SK-N-SH (cell line): ENCODE measurements around the gene TOMT. TPM values are rescaled to one million over a fixed set of nuclear protein-coding genes. Genes with fewer than 3 reads are reported as not detected.

Experiments
- CTCF ChIA-PET: fragments of 300-600, 350-600 bp; formaldehyde crosslinking; extraction: SDS; loops from one replicate; lab custom pipeline; 2021; lab: Yijun Ruan, JAX
- POLR2A ChIA-PET: fragments of 350-600 bp; sonication (Branson Sonifier 250); formaldehyde crosslinking; extraction: SDS; loops from one replicate; lab custom pipeline; 2020; ENCODE audit warnings: antibody characterized with exemption, inconsistent platforms; lab: Yijun Ruan, JAX
- DNase-seq: peaks from one replicate; pipeline ENCODE4 v3.0.0; 2012
- H2AFZ ChIP-seq: fragments of 200-600 bp; sonication (generic); 2 replicates; pipeline ENCODE4 v1.8.1; 2016; ENCODE audit warnings: antibody characterized with exemption, mild to moderate bottlenecking, low read depth
- H3F3A ChIP-seq: fragments of 200-600 bp; sonication (generic); replicated peaks from 2 replicates; pipeline ENCODE3; 2016; ENCODE audit warnings: antibody characterized with exemption, mild to moderate bottlenecking; ENCODE audit not compliant: insufficient read depth
- H3K27ac ChIP-seq, 2 experiments: fragments of 200-500 bp in 1 of 2; fragments of 200-600 bp in 1 of 2; sonication (Bioruptor generic) in 1 of 2; sonication (generic), shearing (Covaris generic) in 1 of 2; 2 replicates each; pipeline versions ENCODE4 v1.5.1 to v1.6.1; 2014 to 2016; ENCODE audit warnings: low read depth in 2 of 2, inconsistent platforms in 1 of 2, low read length in 1 of 2, mild to moderate bottlenecking in 1 of 2, mixed read lengths in 1 of 2
- H3K27me3 ChIP-seq: fragments of 200-600 bp; sonication (generic), shearing (Covaris generic); 2 replicates; pipeline ENCODE4 v1.6.1; 2016; ENCODE audit warnings: mixed run types; ENCODE audit not compliant: insufficient read depth
- H3K36me3 ChIP-seq, 2 experiments: fragments of 200-500 bp in 1 of 2; fragments of 200-600 bp in 1 of 2; sonication (Bioruptor generic) in 1 of 2; sonication (generic) in 1 of 2; replicated peaks in 1 of 2; 2 replicates each; pipeline versions ENCODE3 to v1.5.1; 2014 to 2016; ENCODE audit warnings: low read length in 1 of 2, mild to moderate bottlenecking in 1 of 2; ENCODE audit not compliant: insufficient read depth in 2 of 2, control insufficient read depth in 1 of 2
- H3K4me1 ChIP-seq, 2 experiments: fragments of 200-500 bp in 1 of 2; fragments of 200-600 bp in 1 of 2; sonication (Bioruptor generic) in 1 of 2; sonication (generic), shearing (Covaris generic) in 1 of 2; 2 replicates each; pipeline versions ENCODE4 v1.5.1 to v1.6.1; 2014 to 2016; ENCODE audit warnings: low read depth in 1 of 2, low read length in 1 of 2, mixed run types in 1 of 2; ENCODE audit not compliant: insufficient read depth in 2 of 2, control insufficient read depth in 1 of 2
- H3K4me2 ChIP-seq: fragments of 200-600 bp; sonication (generic), shearing (Covaris generic); 2 replicates; pipeline ENCODE4 v1.6.1; 2017; ENCODE audit warnings: mixed run types
- H3K4me3 ChIP-seq, 2 experiments: fragments of 200-500 bp in 1 of 2; fragments of 200-600 bp in 1 of 2; sonication (Bioruptor generic) in 1 of 2; sonication (generic), shearing (Covaris generic) in 1 of 2; 2 replicates each; pipeline versions ENCODE4 v1.5.1 to v1.8.1; 2014 to 2016; ENCODE audit warnings: low read depth in 2 of 2, inconsistent platforms in 1 of 2, low read length in 1 of 2, mild to moderate bottlenecking in 1 of 2, mixed read lengths in 1 of 2, moderate library complexity in 1 of 2
- H3K79me2 ChIP-seq: fragments of 200-600 bp; sonication (generic); 2 replicates; pipeline ENCODE4 v1.8.1; 2017; ENCODE audit warnings: mild to moderate bottlenecking; ENCODE audit not compliant: insufficient read depth
- H3K9ac ChIP-seq: fragments of 200-600 bp; sonication (generic); 2 replicates; pipeline ENCODE4 v1.6.1; 2017; ENCODE audit warnings: mixed run types
- H3K9me2 ChIP-seq: fragments of 200-600 bp; sonication (generic); 2 replicates; pipeline ENCODE4 v1.6.1; 2017; ENCODE audit warnings: mixed run types
- H3K9me3 ChIP-seq: fragments of 200-600 bp; sonication (generic); 2 replicates; pipeline ENCODE4 v1.6.1; 2017; ENCODE audit warnings: mixed run types, mild to moderate bottlenecking, moderate library complexity
- H4K20me1 ChIP-seq: fragments of 200-600 bp; sonication (generic); 2 replicates; pipeline ENCODE4 v1.6.1; 2017; ENCODE audit warnings: mild to moderate bottlenecking, mixed run types; ENCODE audit not compliant: insufficient read depth
- CHD2 ChIP-seq: fragments of 150-350 bp; IDR thresholded peaks from 2 replicates; pipeline ENCODE4 v1.6.1; 2018; ENCODE audit warnings: low read length; ENCODE audit not compliant: partially characterized antibody
- FOXM1 ChIP-seq: IDR thresholded peaks from 2 replicates; pipeline ENCODE4 v1.4.0; 2012; ENCODE audit warnings: low read depth, mild to moderate bottlenecking
- GABPA ChIP-seq: IDR thresholded peaks from 2 replicates; pipeline ENCODE4 v1.4.0; 2012; ENCODE audit warnings: low read depth, mild to moderate bottlenecking
- GATA2 ChIP-seq: sonication (generic); formaldehyde crosslinking; IDR thresholded peaks from 2 replicates; pipeline ENCODE4 v1.5.0; 2020; ENCODE audit warnings: mild to moderate bottlenecking, missing genetic modification reagents
- MEF2A ChIP-seq: IDR thresholded peaks from 2 replicates; pipeline ENCODE4 v1.4.0; 2012; ENCODE audit warnings: low read depth, borderline replicate concordance
- MXI1 ChIP-seq: IDR thresholded peaks from 2 replicates; pipeline ENCODE4 v1.6.1; 2012; ENCODE audit warnings: mild to moderate bottlenecking, low read depth, low read length, improper control_type of control experiment
- PBX3 ChIP-seq: IDR thresholded peaks from 2 replicates; pipeline ENCODE4; 2012
- POLR2AphosphoS5 ChIP-seq: IDR thresholded peaks from 2 replicates; pipeline ENCODE4 v1.6.1; 2012; ENCODE audit warnings: low read depth, low read length
- RCOR1 ChIP-seq: fragments of 150-350 bp; IDR thresholded peaks from 2 replicates; pipeline ENCODE4 v1.6.1; 2017; ENCODE audit warnings: antibody characterized with exemption, low read length
- SIN3A ChIP-seq: IDR thresholded peaks from 2 replicates; pipeline ENCODE4 v1.6.1; 2012; ENCODE audit warnings: low read depth, mild to moderate bottlenecking, low read length, moderate library complexity, borderline replicate concordance
- TAF1 ChIP-seq: IDR thresholded peaks from 2 replicates; pipeline ENCODE4 v1.6.1; 2012; ENCODE audit warnings: low read depth, mild to moderate bottlenecking, low read length, moderate library complexity, borderline replicate concordance
- TEAD4 ChIP-seq: IDR thresholded peaks from 2 replicates; pipeline ENCODE4 v1.4.0; 2012; ENCODE audit warnings: mild to moderate bottlenecking, borderline replicate concordance; ENCODE audit not compliant: insufficient read depth
- USF1 ChIP-seq: IDR thresholded peaks from 2 replicates; pipeline ENCODE4 v1.4.0; 2012; ENCODE audit warnings: low read depth, borderline replicate concordance
- USF2 ChIP-seq: fragments of 150-350 bp; IDR thresholded peaks from 2 replicates; pipeline ENCODE4 v1.6.1; 2017; ENCODE audit warnings: antibody characterized with exemption, low read length, low read depth, borderline replicate concordance
- YY1 ChIP-seq: IDR thresholded peaks from 2 replicates; pipeline ENCODE4 v1.4.0; 2012; ENCODE audit warnings: low read depth, mild to moderate bottlenecking
- ZBTB33 ChIP-seq: IDR thresholded peaks from 2 replicates; pipeline ENCODE4 v1.4.0; 2012; ENCODE audit warnings: low read depth, borderline replicate concordance
- WGBS: methylation state at CpG from one replicate; pipeline ENCODE4 v1.1.6; 2017; ENCODE audit warnings: low lambda C conversion rate; 5-methylcytosine and 5-hydroxymethylcytosine counted together
- polyA plus RNA-seq, 3 experiments: library from polyadenylated mRNA; depleted of rRNA; stranded (reverse); fragments of >200 nt; gene quantifications; 2 replicates each; pipeline ENCODE4 v1.2.3, GENCODE V29; 2012

The TOMT gene
- polyA plus RNA-seq, 1 of the 3 experiments (the other 2 are of a cell fraction), result not detected

GRCh38 chr11:72122607-72123006, 16.9 kb downstream of the TOMT start:
- Histone ChIP-seq H3K27me3 (no peaks in the 10 kb centered on the region; the same call in 1 of the 2 replicates), H3K9ac (no peak overlapping the region), H3K9me2 (no peaks in the 10 kb centered on the region), H3K36me3 (no peaks in the 10 kb centered on the region), H3K4me3 (no peak overlapping the region), H3K4me2 (no peak overlapping the region), H2AFZ (no peak overlapping the region), H3K9me3 (0 out of 2 replicates have a peak, but pooled peaks cover 1% of the 10 kb centered on the region), H3K79me2 (no peaks in the 10 kb centered on the region), H3F3A (no peaks in the 10 kb centered on the region), H3K4me1 (no peaks in the 10 kb centered on the region), H4K20me1 (no peaks in the 10 kb centered on the region), H3K27ac (no peak overlapping the region)
- TF ChIP-seq ZBTB33 (no peak), MEF2A (no peak), TAF1 (no peak), SIN3A (no peak), MXI1 (no peak), TEAD4 (no peak), PBX3 (no peak), POLR2AphosphoS5 (no peak), RCOR1 (no peak), CHD2 (no peak), GABPA (no peak), USF2 (no peak), GATA2 (CRISPR knock-in tag) (no peak), FOXM1 (no peak), USF1 (no peak), YY1 (no peak)
- POLR2A ChIA-PET, result no interaction called here
- DNase-seq, result no peak
- CTCF ChIA-PET, result interaction anchor here (0.6 to 2.7 kb wide), 3 partner anchors 14 to 820 kb away, joined by 3 to 17 read pairs (median 3); no protein-coding TSS in a partner anchor
- WGBS, result 38% methylated on average over 1 of the region's 1 CpG
